Lung (tissue), 12 donors: ENCODE results near the gene C2CD3. TPM values are rescaled to one million over a fixed set of nuclear protein-coding genes. Genes with fewer than 3 reads are reported as not detected.

Source experiments
- ATAC-seq: fragments of 200-7000 bp; cut with Tn5 transposase; one replicate; pipeline ENCODE4 v1.9.1; 2020; ENCODE audit warnings: moderate number of reproducible peaks; ENCODE audit not compliant: insufficient read depth, low FRiP score
- DNase-seq, 3 donors: peaks; one replicate each; pipeline ENCODE4 v3.0.0-alpha.2; 2013 to 2017
- H3K27ac ChIP-seq, 2 donors: one replicate each; pipeline ENCODE4 v1.5.1; 2013; ENCODE audit warnings: mild to moderate bottlenecking in 2 of 2, moderate library complexity in 2 of 2, control low read depth in 1 of 2, inconsistent platforms in 1 of 2, low read depth in 1 of 2, low read length in 1 of 2
- H3K27me3 ChIP-seq, 3 donors: one replicate each; pipeline ENCODE4 v1.5.1; 2013; ENCODE audit warnings: low read length in 2 of 3; ENCODE audit not compliant: control insufficient read depth in 3 of 3, insufficient read depth in 3 of 3
- H3K36me3 ChIP-seq, 4 donors: one replicate each; pipeline ENCODE4 v1.5.1; 2013; ENCODE audit warnings: low read length in 4 of 4, mild to moderate bottlenecking in 1 of 4, moderate library complexity in 1 of 4; ENCODE audit not compliant: control insufficient read depth in 4 of 4, insufficient read depth in 4 of 4
- H3K4me1 ChIP-seq, 5 donors: one replicate each; pipeline ENCODE4 v1.5.1; 2013; ENCODE audit warnings: low read length in 5 of 5, mild to moderate bottlenecking in 2 of 5, moderate library complexity in 1 of 5; ENCODE audit not compliant: control insufficient read depth in 5 of 5, insufficient read depth in 5 of 5
- H3K4me3 ChIP-seq: one replicate; pipeline ENCODE4 v1.5.1; 2013; ENCODE audit warnings: mild to moderate bottlenecking, control low read depth, moderate library complexity
- H3K9ac ChIP-seq, 2 donors: one replicate each; pipeline ENCODE4 v1.5.1; 2013; ENCODE audit warnings: low read length in 2 of 2, control low read depth in 1 of 2; ENCODE audit not compliant: insufficient read depth in 1 of 2
- H3K9me3 ChIP-seq, 4 donors: one replicate each; pipeline ENCODE4 v1.5.1; 2013; ENCODE audit warnings: low read length in 3 of 4, mild to moderate bottlenecking in 1 of 4, moderate library complexity in 1 of 4; ENCODE audit not compliant: control insufficient read depth in 4 of 4, insufficient read depth in 3 of 4
- WGBS, 2 donors: extraction: QIAGEN DNeasy Blood & Tissue Kit; methylation state at CpG; one replicate each; pipeline ENCODE4 v1.1.7; 2013; 5-methylcytosine and 5-hydroxymethylcytosine counted together
- polyA plus RNA-seq, 2 donors: library from polyadenylated mRNA; stranded (reverse); fragments of 200-250 nt; gene quantifications; one replicate each; pipeline ENCODE4 v1.2.1, GENCODE V29; 2013
- total RNA-seq, 2 donors: library from RNA; depleted of rRNA in 1 of 2; stranded (reverse); fragments of >200 nt in 1 of 2; gene quantifications; one replicate each; pipeline ENCODE4 v1.2.1, GENCODE V29; 2014 to 2021
- TF ChIP-seq, protein P1 (sequence below): IDR thresholded peaks from 2 replicates; pipeline ENCODE4 v1.5.1; 2012; ENCODE audit warnings: mild to moderate bottlenecking; ENCODE audit errors: control extremely low read depth, extremely low read depth
- donor health status: control.
- donor health status: control.
- donor health status: Bipolar disorder and iron deficiency.
- donor health status: healthy.
- donor health status: DM: yes; HTN: yes; CAD: no.

C2CD3 gene
- total and polyA plus RNA-seq, 4 donors, result 10.2 to 31.3 (median 20.7) TPM

DNA sequence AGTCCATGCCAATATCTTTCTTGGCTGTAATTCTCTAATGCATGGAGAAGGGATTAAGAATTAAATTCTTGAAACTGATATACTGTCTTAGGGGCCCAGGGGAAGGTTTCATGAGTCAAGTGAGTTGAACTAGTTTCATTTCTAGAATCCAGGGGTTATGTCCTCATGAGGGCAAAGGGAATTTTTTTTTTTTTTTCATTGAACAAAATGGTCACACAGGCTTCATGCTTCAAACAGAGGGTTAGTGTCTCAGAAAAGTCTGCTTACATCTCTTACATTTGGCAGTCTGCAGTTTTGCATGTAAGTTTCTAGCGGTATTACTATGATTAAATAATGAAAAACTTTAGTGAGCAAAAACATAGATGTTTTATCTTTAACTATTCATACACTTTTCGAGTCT lies 33.2 kb upstream of the C2CD3 start:
- H3K4me1 ChIP-seq, result no peaks in the 10 kb centered on the region
- WGBS, 2 donors, result 94 to 99% methylated on average over 2 of the region's 2 CpGs
- no peak for ATAC-seq

GRCh38 chr11:74196781-74197486 lies 26.1 kb upstream of the C2CD3 start:
- Histone ChIP-seq H3K9me3 (no peaks in the 10 kb centered on the region), H3K4me3 (no peak overlapping the region), H3K27ac (no peak overlapping the region), H3K4me1 (no peaks in the 10 kb centered on the region), H3K9ac (no peak overlapping the region), H3K27me3 (no peaks in the 10 kb centered on the region), H3K36me3 (peaks cover 0 to 4% (median 2%) of the 10 kb centered on the region in 4 donors)
- TF ChIP-seq, protein P1, sequence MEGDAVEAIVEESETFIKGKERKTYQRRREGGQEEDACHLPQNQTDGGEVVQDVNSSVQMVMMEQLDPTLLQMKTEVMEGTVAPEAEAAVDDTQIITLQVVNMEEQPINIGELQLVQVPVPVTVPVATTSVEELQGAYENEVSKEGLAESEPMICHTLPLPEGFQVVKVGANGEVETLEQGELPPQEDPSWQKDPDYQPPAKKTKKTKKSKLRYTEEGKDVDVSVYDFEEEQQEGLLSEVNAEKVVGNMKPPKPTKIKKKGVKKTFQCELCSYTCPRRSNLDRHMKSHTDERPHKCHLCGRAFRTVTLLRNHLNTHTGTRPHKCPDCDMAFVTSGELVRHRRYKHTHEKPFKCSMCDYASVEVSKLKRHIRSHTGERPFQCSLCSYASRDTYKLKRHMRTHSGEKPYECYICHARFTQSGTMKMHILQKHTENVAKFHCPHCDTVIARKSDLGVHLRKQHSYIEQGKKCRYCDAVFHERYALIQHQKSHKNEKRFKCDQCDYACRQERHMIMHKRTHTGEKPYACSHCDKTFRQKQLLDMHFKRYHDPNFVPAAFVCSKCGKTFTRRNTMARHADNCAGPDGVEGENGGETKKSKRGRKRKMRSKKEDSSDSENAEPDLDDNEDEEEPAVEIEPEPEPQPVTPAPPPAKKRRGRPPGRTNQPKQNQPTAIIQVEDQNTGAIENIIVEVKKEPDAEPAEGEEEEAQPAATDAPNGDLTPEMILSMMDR, result no peak
- WGBS, 2 donors, result 96 to 97% methylated on average over 2 of the region's 2 CpGs
- no peak for ATAC-seq
- no peak for DNase-seq

More for the DNA sequence above, 33.2 kb upstream of the C2CD3 start:
- peaks cover 0 to 13% (median 3%) of the 10 kb centered on the region in 4 donors for H3K36me3 ChIP-seq
- H3K27ac ChIP-seq, result no peak overlapping the region
- H3K9ac ChIP-seq, result no peak overlapping the region
- TF ChIP-seq, protein P1, result no peak
- H3K4me3 ChIP-seq, result no peak overlapping the region
- H3K9me3 ChIP-seq, result no peaks in the 10 kb centered on the region
- no peak for DNase-seq
- no peaks in the 10 kb centered on the region for H3K27me3 ChIP-seq

- H3K4me1 ChIP-seq, result no peaks in the 10 kb centered on the region
- H3K9ac ChIP-seq, result no peak overlapping the region
- H3K9me3 ChIP-seq, result no peaks in the 10 kb centered on the region
- TF ChIP-seq, protein P1, result no peak
- H3K36me3 ChIP-seq, result peaks cover 0 to 7% (median 3%) of the 10 kb centered on the region in 4 donors
- H3K4me3 ChIP-seq, result no peak overlapping the region
- no peaks in the 10 kb centered on the region for H3K27me3 ChIP-seq
- ATAC-seq (no peak), DNase-seq (no peak)
- no peak overlapping the region for H3K27ac ChIP-seq
Measured at GRCh38 chr11:74195828-74196227, 25.0 kb upstream of the C2CD3 start.
